Measurements from ENCODE around the gene SLC15A4.

GRCh38 chr12:128864516-128865186, 40.9 kb upstream of the SLC15A4 start:
- TF ChIP-seq TCF12 (IDR thresholded peaks at IDR 0.05) (no peak), CHD2 (IDR thresholded peaks at IDR 0.05; ENCODE audit: low read length, partially characterized antibody) (no peak), CTCF (IDR thresholded peaks at IDR 0.05) (no peak), JUND (IDR thresholded peaks at IDR 0.05) (no peak), SIN3A (IDR thresholded peaks at IDR 0.05; ENCODE audit: borderline replicate concordance, low read depth, low read length) (no peak), TAF1 (IDR thresholded peaks at IDR 0.05; ENCODE audit: borderline replicate concordance, low read depth, low read length) (no peak), POLR2AphosphoS5 (IDR thresholded peaks at IDR 0.05; ENCODE audit: low read depth, low read length) (no peak), REST (IDR thresholded peaks at IDR 0.05; ENCODE audit: low read depth, low read length) (no peak), EP300 (IDR thresholded peaks at IDR 0.05; ENCODE audit: borderline replicate concordance in 1 of 2, low read depth in 1 of 2, low read length in 1 of 2) (no peak), NFIC (IDR thresholded peaks at IDR 0.05; ENCODE audit: borderline replicate concordance) (no peak)

Measured in SK-N-SH (cell line).